Mesodermal cell (in vitro differentiated cells): ENCODE results near the gene FAM204A.

Source experiments
- H3K27ac ChIP-seq: 2 replicates; pipeline ENCODE4 v1.7.0; 2013; ENCODE audit warnings: mild to moderate bottlenecking, low read depth, low read length, moderate library complexity; ENCODE audit not compliant: severe bottlenecking
- H3K36me3 ChIP-seq: 2 replicates; pipeline ENCODE4 v1.7.1; 2013; ENCODE audit warnings: mild to moderate bottlenecking, low read length, moderate library complexity; ENCODE audit not compliant: control insufficient read depth, insufficient read depth
- H3K4me1 ChIP-seq: one replicate; pipeline ENCODE4 v1.7.1; 2013; ENCODE audit warnings: mild to moderate bottlenecking, low read length; ENCODE audit not compliant: insufficient read depth, control insufficient read depth, poor library complexity, severe bottlenecking
- H3K4me3 ChIP-seq: 2 replicates; pipeline ENCODE4 v1.7.0; 2013; ENCODE audit warnings: low read length, control low read depth, mild to moderate bottlenecking; ENCODE audit not compliant: insufficient read depth, poor library complexity, severe bottlenecking; ENCODE audit errors: extremely low read depth
- H3K9me3 ChIP-seq: 2 replicates; pipeline ENCODE4 v1.7.1; 2013; ENCODE audit warnings: mild to moderate bottlenecking, low read length, moderate library complexity; ENCODE audit not compliant: control insufficient read depth

The FAM204A gene

GRCh38 chr10:118249714-118250113 is 92.4 kb downstream of the FAM204A start:
- Histone ChIP-seq H3K4me3 (no peak overlapping the region), H3K27ac (no peak overlapping the region), H3K4me1 (no peaks in the 10 kb centered on the region)

More at GRCh38 chr10:118249714-118250113, 92.4 kb downstream of the FAM204A start:
- no peaks in the 10 kb centered on the region for H3K9me3 ChIP-seq
- H3K36me3 ChIP-seq: no peaks in the 10 kb centered on the region
